Measurements from ENCODE around the gene ALDH3A2. TPM values are rescaled to one million over a fixed set of nuclear protein-coding genes. Genes with fewer than 3 reads are reported as not detected.

The ALDH3A2 gene
- total RNA-seq, 1 donor = 82.2 TPM

- TF ChIP-seq CTCF (IDR thresholded peaks at IDR 0.05; ENCODE audit: extremely low read depth, low read depth, low read length) = no peak
- DNase-seq (ENCODE audit: insufficient read length, low spot score, missing footprints) = no peak
- H3K4me1 ChIP-seq (ENCODE audit: insufficient read depth, low read length) = no peaks in the 10 kb centered on the region
These were observed 68.4 kb downstream of the ALDH3A2 start for GRCh38 chr17:19717031-19717360.

GRCh38 chr17:19717411-19717908, 68.9 kb downstream of the ALDH3A2 start:
- H3K4me1 ChIP-seq (ENCODE audit: insufficient read depth, low read length) = no peaks in the 10 kb centered on the region
- no peaks in the 10 kb centered on the region for H3K9me3 ChIP-seq (ENCODE audit: low read depth, low read length)
- H3K79me2 ChIP-seq (ENCODE audit: insufficient read depth, low read length) = no peaks in the 10 kb centered on the region
- no peaks in the 10 kb centered on the region for H3K36me3 ChIP-seq (ENCODE audit: insufficient read depth, low read length)
- no peak overlapping the region for H3K27ac ChIP-seq (ENCODE audit: low read depth, low read length)
- TF ChIP-seq CTCF (IDR thresholded peaks at IDR 0.05; ENCODE audit: extremely low read depth, low read depth, low read length) = no peak
- H4K20me1 ChIP-seq (ENCODE audit: insufficient read depth, low read length) = no peaks in the 10 kb centered on the region
- H2AFZ ChIP-seq (ENCODE audit: low read length) = no peak overlapping the region
- H3K27me3 ChIP-seq (ENCODE audit: insufficient read depth, low read length) = no peaks in the 10 kb centered on the region
- DNase-seq (ENCODE audit: insufficient read length, low spot score, missing footprints) = peak; percentile 59
- no peak overlapping the region for H3K4me2 ChIP-seq (ENCODE audit: insufficient read depth, low read length)
- no peak overlapping the region for H3K4me3 ChIP-seq (ENCODE audit: insufficient read depth, low read length)

More at GRCh38 chr17:19717031-19717360, 68.4 kb downstream of the ALDH3A2 start:
- Histone ChIP-seq H3K27ac (ENCODE audit: low read depth, low read length) (no peak overlapping the region), H4K20me1 (ENCODE audit: insufficient read depth, low read length) (no peaks in the 10 kb centered on the region), H3K9me3 (ENCODE audit: low read depth, low read length) (no peaks in the 10 kb centered on the region), H3K36me3 (ENCODE audit: insufficient read depth, low read length) (no peaks in the 10 kb centered on the region), H3K4me3 (ENCODE audit: insufficient read depth, low read length) (no peak overlapping the region), H3K4me2 (ENCODE audit: insufficient read depth, low read length) (no peak overlapping the region), H3K79me2 (ENCODE audit: insufficient read depth, low read length) (no peaks in the 10 kb centered on the region), H3K27me3 (ENCODE audit: insufficient read depth, low read length) (no peaks in the 10 kb centered on the region), H2AFZ (ENCODE audit: low read length) (no peak overlapping the region)

GRCh38 chr17:19718041-19718612, 69.6 kb downstream of the ALDH3A2 start:
- Histone ChIP-seq H3K4me1 (ENCODE audit: insufficient read depth, low read length) (no peaks in the 10 kb centered on the region), H3K4me2 (ENCODE audit: insufficient read depth, low read length) (no peak overlapping the region), H2AFZ (ENCODE audit: low read length) (no peak overlapping the region), H3K79me2 (ENCODE audit: insufficient read depth, low read length) (no peaks in the 10 kb centered on the region), H3K27me3 (ENCODE audit: insufficient read depth, low read length) (no peaks in the 10 kb centered on the region), H3K27ac (ENCODE audit: low read depth, low read length) (no peak overlapping the region), H4K20me1 (ENCODE audit: insufficient read depth, low read length) (no peaks in the 10 kb centered on the region), H3K4me3 (ENCODE audit: insufficient read depth, low read length) (no peak overlapping the region), H3K9me3 (ENCODE audit: low read depth, low read length) (no peaks in the 10 kb centered on the region), H3K36me3 (ENCODE audit: insufficient read depth, low read length) (no peaks in the 10 kb centered on the region)
- DNase-seq (ENCODE audit: insufficient read length, low spot score, missing footprints) = no peak
- TF ChIP-seq CTCF (IDR thresholded peaks at IDR 0.05; ENCODE audit: extremely low read depth, low read depth, low read length) = no peak

- Histone ChIP-seq H3K4me3 (ENCODE audit: insufficient read depth, low read length) (no peak overlapping the region), H3K9me3 (ENCODE audit: low read depth, low read length) (no peaks in the 10 kb centered on the region), H3K36me3 (ENCODE audit: insufficient read depth, low read length) (no peaks in the 10 kb centered on the region), H3K4me1 (ENCODE audit: insufficient read depth, low read length) (no peaks in the 10 kb centered on the region), H3K27ac (ENCODE audit: low read depth, low read length) (no peak overlapping the region), H3K79me2 (ENCODE audit: insufficient read depth, low read length) (no peaks in the 10 kb centered on the region), H3K27me3 (ENCODE audit: insufficient read depth, low read length) (no peaks in the 10 kb centered on the region), H4K20me1 (ENCODE audit: insufficient read depth, low read length) (no peaks in the 10 kb centered on the region), H2AFZ (ENCODE audit: low read length) (no peak overlapping the region), H3K4me2 (ENCODE audit: insufficient read depth, low read length) (no peak overlapping the region)
- TF ChIP-seq CTCF (IDR thresholded peaks at IDR 0.05; ENCODE audit: extremely low read depth, low read depth, low read length) = peak; percentile 6
- DNase-seq (ENCODE audit: insufficient read length, low spot score, missing footprints) = peak; percentile 87
These were observed 70.2 kb downstream of the ALDH3A2 start for GRCh38 chr17:19718613-19719354.
